MM.1S (cell line): ENCODE measurements around the gene RUNX2.

Experiments used
- DNase-seq: peaks from one replicate; pipeline ENCODE4 v3.0.0-alpha.2; 2015
- H2AFZ ChIP-seq: fragments of 300-600 bp; sonication (generic); 2 replicates; pipeline ENCODE4 v1.6.0; 2016; ENCODE audit warnings: antibody characterized with exemption, low read length
- H3F3A ChIP-seq: fragments of 300-600 bp; sonication (generic); 2 replicates; pipeline ENCODE4 v1.6.1; 2016; ENCODE audit warnings: mild to moderate bottlenecking, antibody characterized with exemption, low read length, moderate library complexity, mixed read lengths; ENCODE audit not compliant: insufficient read depth
- H3K27ac ChIP-seq: fragments of 300-600 bp; sonication (generic); 2 replicates; pipeline ENCODE4 v1.5.1; 2016; ENCODE audit warnings: mild to moderate bottlenecking, low read length
- H3K27me3 ChIP-seq: fragments of 300-600 bp; sonication (generic); replicated peaks from 2 replicates; pipeline ENCODE4 v1.6.0; 2016; ENCODE audit warnings: low read length; ENCODE audit not compliant: insufficient read depth
- H3K36me3 ChIP-seq: fragments of 300-600 bp; sonication (generic); replicated peaks from 2 replicates; pipeline ENCODE4 v1.6.1; 2016; ENCODE audit warnings: mild to moderate bottlenecking, low read length, mixed read lengths; ENCODE audit not compliant: insufficient read depth
- H3K4me1 ChIP-seq: fragments of 300-600 bp; sonication (generic); 2 replicates; pipeline ENCODE4 v1.6.1; 2016; ENCODE audit warnings: low read length, mixed read lengths
- H3K4me2 ChIP-seq: fragments of 300-600 bp; sonication (generic); 2 replicates; pipeline ENCODE4 v1.6.0; 2016; ENCODE audit warnings: low read depth, low read length
- H3K4me3 ChIP-seq: fragments of 300-600 bp; sonication (generic); 2 replicates; pipeline ENCODE4 v1.5.1; 2016; ENCODE audit warnings: low read length, mixed read lengths
- H3K79me2 ChIP-seq: fragments of 300-600 bp; sonication (generic); 2 replicates; pipeline ENCODE4 v1.6.1; 2016; ENCODE audit warnings: mixed run types, low read length, mixed read lengths
- H3K9ac ChIP-seq: fragments of 300-600 bp; sonication (generic); 2 replicates; pipeline ENCODE4 v1.6.1; 2016; ENCODE audit warnings: low read length, mixed read lengths
- H3K9me2 ChIP-seq: fragments of 300-600 bp; sonication (generic); replicated peaks from 2 replicates; pipeline ENCODE4 v1.6.1; 2016; ENCODE audit warnings: mild to moderate bottlenecking, low read length, mixed read lengths; ENCODE audit not compliant: insufficient read depth
- H3K9me3 ChIP-seq: fragments of 300-600 bp; sonication (generic); replicated peaks from 2 replicates; pipeline ENCODE4 v1.6.1; 2016; ENCODE audit warnings: mild to moderate bottlenecking, low read length, mixed read lengths; ENCODE audit not compliant: insufficient read depth
- H4K20me1 ChIP-seq: fragments of 300-600 bp; sonication (generic); 2 replicates; pipeline ENCODE4 v1.6.1; 2016; ENCODE audit warnings: mild to moderate bottlenecking, low read length, moderate library complexity, mixed read lengths; ENCODE audit not compliant: insufficient read depth
- CTCF ChIP-seq: fragments of 300-600 bp; sonication (generic); IDR thresholded peaks from 2 replicates; pipeline ENCODE4 v1.5.1; 2016; ENCODE audit warnings: antibody characterized with exemption, low read length, mixed read lengths
- EZH2 ChIP-seq: fragments of 300-600 bp; sonication (generic); optimal IDR thresholded peaks from 2 replicates; pipeline ENCODE3; 2017; ENCODE audit warnings: low read depth, mild to moderate bottlenecking, antibody characterized with exemption, low read length, mixed read lengths
- EZH2phosphoT487 ChIP-seq: fragments of 300-600 bp; sonication (generic); IDR thresholded peaks from 2 replicates; pipeline ENCODE4 v1.6.1; 2018; ENCODE audit warnings: antibody characterized with exemption, low read length

Gene RUNX2

GRCh38 chr6:45532721-45533210 is 204.6 kb downstream of the RUNX2 start:
- DNase-seq = no peak
- Histone ChIP-seq H3K79me2 (peaks cover 37% of the 10 kb centered on the region), H3K9me2 (no peaks in the 10 kb centered on the region), H4K20me1 (no peaks in the 10 kb centered on the region), H3K4me3 (no peak overlapping the region), H3K9ac (no peak overlapping the region), H2AFZ (no peak overlapping the region), H3K27ac (no peak overlapping the region), H3K27me3 (no peaks in the 10 kb centered on the region), H3K36me3 (peaks cover 2% of the 10 kb centered on the region; the same call in 1 of the 2 replicates), H3F3A (no peaks in the 10 kb centered on the region), H3K4me1 (no peaks in the 10 kb centered on the region), H3K4me2 (no peak overlapping the region), H3K9me3 (no peaks in the 10 kb centered on the region)
- TF ChIP-seq CTCF = no peak
- TF ChIP-seq EZH2phosphoT487 = no peak
- no peak for TF ChIP-seq EZH2

GRCh38 chr6:45533386-45533785 is 205.3 kb downstream of the RUNX2 start:
- Histone ChIP-seq H4K20me1 (no peaks in the 10 kb centered on the region), H3K79me2 (peaks cover 37% of the 10 kb centered on the region), H3K27ac (no peak overlapping the region), H3F3A (no peaks in the 10 kb centered on the region), H3K4me3 (no peak overlapping the region), H3K4me2 (no peak overlapping the region), H2AFZ (no peak overlapping the region), H3K9me2 (no peaks in the 10 kb centered on the region), H3K36me3 (0 out of 2 replicates have a peak, but pooled peaks cover 2% of the 10 kb centered on the region), H3K9me3 (no peaks in the 10 kb centered on the region), H3K9ac (no peak overlapping the region), H3K4me1 (no peaks in the 10 kb centered on the region), H3K27me3 (no peaks in the 10 kb centered on the region)
- no peak for DNase-seq
- TF ChIP-seq CTCF (no peak), EZH2phosphoT487 (no peak), EZH2 (no peak)

DNA sequence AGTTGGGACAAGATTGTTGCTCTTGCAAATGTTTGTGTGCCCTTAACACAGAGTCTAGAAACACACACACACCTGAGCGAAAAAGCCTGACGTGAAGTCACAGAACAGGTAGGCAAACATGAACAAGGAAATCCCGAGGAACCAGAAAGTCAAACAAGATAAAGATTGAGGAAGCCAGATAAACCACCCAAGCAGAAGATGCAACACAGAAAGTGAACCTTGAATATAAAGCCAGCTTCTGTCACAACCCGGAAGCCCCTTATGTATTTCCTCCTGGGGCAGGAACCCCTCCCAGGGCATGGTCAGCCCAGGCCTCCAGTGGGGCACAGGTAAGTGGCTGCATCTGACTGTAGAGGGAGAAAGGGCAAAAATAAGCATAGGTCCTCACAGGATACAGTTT is 207.8 kb downstream of the RUNX2 start:
- DNase-seq = no peak
- no peaks in the 10 kb centered on the region for H3K4me1 ChIP-seq

More for the DNA sequence above, 207.8 kb downstream of the RUNX2 start:
- H3K4me3 ChIP-seq = no peak overlapping the region
- no peaks in the 10 kb centered on the region for H3K36me3 ChIP-seq
- no peak for TF ChIP-seq EZH2phosphoT487
- TF ChIP-seq EZH2 = no peak
- no peak for TF ChIP-seq CTCF
- no peak overlapping the region for H3K4me2 ChIP-seq
- H3K79me2 ChIP-seq = peaks cover 24% of the 10 kb centered on the region
- no peaks in the 10 kb centered on the region for H3K27me3 ChIP-seq
- H3K9me2 ChIP-seq = no peaks in the 10 kb centered on the region
- H4K20me1 ChIP-seq = no peaks in the 10 kb centered on the region
- H3K9ac ChIP-seq = no peak overlapping the region
- no peaks in the 10 kb centered on the region for H3K9me3 ChIP-seq
- no peaks in the 10 kb centered on the region for H3F3A ChIP-seq
- H3K27ac ChIP-seq = no peak overlapping the region
- H2AFZ ChIP-seq = no peak overlapping the region
